PC-9 (cell line): ENCODE data around the gene HCFC1R1.

Experiments used
- EZH2 ChIP-seq: fragments of 200-600 bp; sonication (generic); IDR thresholded peaks from 2 replicates; pipeline ENCODE4 v1.8.0; 2017; ENCODE audit warnings: antibody characterized with exemption, low read depth
- TF ChIP-seq, protein P1 (sequence below): fragments of 200-600 bp; sonication (generic); conservative IDR thresholded peaks from 2 replicates; pipeline ENCODE4 v1.6.1; 2017; ENCODE audit warnings: mixed run types, antibody characterized with exemption, mild to moderate bottlenecking, moderate library complexity

DNA sequence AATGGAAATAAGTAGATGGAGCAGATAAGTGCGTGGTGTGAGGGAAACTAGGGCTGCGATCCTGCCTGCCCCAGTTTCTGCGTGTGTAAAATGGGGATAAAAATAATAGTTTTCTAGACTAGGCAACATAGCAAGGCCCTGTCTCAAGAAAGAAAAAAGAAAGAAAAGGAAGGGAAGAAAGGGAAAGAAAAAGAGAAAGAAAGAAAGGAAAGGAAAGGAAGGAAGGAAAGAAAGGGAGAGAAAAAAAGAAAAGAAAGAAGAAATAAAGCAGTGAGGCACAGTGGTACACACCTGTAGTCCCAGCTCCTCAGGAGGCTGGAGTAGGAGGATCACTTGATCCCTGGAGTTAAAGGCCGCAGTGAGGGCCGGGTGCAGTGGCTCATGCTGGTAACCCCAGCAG, 41.3 kb downstream of the HCFC1R1 start:
- TF ChIP-seq, protein P1, sequence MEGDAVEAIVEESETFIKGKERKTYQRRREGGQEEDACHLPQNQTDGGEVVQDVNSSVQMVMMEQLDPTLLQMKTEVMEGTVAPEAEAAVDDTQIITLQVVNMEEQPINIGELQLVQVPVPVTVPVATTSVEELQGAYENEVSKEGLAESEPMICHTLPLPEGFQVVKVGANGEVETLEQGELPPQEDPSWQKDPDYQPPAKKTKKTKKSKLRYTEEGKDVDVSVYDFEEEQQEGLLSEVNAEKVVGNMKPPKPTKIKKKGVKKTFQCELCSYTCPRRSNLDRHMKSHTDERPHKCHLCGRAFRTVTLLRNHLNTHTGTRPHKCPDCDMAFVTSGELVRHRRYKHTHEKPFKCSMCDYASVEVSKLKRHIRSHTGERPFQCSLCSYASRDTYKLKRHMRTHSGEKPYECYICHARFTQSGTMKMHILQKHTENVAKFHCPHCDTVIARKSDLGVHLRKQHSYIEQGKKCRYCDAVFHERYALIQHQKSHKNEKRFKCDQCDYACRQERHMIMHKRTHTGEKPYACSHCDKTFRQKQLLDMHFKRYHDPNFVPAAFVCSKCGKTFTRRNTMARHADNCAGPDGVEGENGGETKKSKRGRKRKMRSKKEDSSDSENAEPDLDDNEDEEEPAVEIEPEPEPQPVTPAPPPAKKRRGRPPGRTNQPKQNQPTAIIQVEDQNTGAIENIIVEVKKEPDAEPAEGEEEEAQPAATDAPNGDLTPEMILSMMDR, result no peak
- TF ChIP-seq EZH2, result no peak
